Stimulated activated naive CD4-positive, alpha-beta T cell treated with Interleukin-2 at 50 U/mL for 16 hours (primary cell): ENCODE results near the gene CHST1.

ENCODE experiments used
- DNase-seq: peaks from one replicate; lab custom pipeline; 2025; lab: John Stamatoyannopoulos, UW

Gene CHST1

DNA sequence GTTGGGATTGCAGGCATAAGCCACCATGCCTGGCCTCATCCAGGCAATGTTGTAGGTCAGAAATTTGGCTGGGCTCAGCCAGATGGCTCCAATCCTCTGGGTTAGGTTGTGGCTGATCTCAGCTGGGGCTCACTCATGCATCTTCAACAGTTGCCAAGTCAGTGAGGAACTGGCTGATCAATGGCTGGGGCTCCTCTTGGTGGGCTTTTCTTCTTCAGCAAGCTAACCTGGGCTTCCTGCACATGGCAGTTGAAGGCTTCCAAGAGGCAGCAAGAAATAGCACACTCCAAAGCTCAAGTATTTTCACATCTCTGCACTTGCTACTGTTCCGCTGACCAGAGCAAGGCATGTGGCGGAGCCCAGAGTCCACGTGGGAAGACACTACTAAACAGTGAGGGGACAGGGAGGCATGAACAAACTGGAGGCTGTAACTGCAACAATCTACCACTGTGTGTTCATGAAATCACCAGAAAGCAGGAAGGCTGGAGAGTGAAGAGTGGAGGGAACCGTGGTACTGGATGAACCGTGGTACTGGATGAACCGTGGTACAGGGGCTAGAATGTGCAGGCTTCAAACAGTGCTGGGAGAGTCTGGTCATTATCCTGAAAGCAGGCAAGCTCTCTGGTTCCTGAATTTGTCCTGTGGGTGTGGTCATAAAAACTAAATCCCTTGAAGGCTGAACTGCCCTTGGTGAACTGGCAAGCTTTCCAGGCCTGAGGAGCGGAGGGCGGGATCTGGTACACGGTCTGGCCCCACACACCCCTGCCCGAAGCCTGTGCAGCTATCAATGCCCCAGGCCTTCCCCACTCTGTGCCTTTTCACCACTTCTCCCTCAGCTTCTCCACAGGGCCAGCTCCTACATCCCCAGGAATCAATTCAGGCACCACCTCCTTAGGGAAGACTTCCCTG lies 20.2 kb downstream of the CHST1 start:
- no peak for DNase-seq

DNA sequence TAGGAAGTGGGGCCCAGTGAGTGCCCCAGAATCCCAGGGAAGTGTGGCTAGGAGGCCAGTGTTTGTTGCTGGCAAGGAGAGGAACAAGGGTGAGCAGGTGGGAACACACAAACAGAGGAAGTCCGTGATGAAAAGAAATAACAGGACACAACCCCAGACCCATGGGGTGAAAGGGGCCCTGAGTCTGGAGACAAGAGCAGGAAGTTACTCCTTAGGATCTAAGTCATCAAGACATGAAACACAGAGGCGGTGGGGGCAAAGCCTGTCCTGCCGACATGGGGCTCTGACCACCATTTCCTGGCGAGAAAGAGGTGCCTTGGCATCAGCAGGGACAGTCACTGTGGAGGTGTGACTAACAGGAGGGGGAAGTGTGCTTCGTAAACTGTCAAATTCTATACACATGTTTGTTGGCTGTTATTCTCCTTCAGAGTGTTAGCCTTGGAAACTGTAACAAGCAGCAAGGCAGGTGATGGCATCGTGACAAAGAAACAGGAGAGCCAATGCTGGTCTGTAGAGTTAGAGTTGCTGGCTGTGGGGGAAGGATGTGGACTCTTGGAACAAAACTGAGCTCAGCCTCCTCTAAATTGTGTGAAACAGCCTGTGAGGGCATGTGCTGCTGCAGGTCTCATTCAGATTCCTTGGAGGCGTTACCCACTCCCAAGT lies 21.7 kb downstream of the CHST1 start:
- no peak for DNase-seq

DNA sequence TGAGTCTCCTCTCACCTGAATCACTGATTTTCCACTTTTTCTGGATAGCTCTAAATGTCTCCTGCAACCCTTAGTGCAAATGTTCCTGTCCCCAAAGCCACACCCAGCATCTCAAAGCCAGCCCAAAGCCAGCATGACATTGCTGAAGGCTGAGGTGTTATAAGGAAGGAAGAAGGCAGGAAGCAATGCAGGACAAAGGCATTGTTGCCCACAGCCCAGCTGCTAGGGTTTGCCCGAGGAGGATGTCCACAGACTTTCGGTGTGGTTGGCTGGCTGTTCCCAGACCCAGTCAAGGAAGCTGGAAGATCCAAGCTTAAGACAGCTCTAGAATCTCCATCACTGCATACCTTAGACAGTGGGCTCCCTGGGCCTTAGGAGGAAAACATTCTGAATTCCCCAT lies 23.5 kb downstream of the CHST1 start:
- DNase-seq, result no peak

DNA sequence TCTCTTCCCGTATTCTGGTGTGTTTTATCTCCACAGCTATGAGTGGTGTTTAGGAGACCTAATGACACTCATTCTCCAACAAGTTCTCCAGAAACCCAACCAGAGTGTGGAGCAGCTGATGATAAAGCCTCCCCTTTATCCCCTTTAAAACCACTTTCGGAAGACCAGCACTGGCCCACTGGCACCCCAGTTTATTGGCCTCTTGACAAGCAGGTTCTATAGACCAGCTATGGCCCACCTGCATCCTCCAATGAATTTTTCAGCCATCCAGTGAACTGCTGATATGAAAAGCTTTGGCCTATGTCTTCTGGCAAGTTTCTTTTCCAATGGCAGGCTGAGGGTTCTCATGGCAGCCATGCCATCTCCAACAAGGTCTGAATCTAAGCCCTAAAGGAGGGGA lies 27.4 kb downstream of the CHST1 start:
- no peak for DNase-seq

DNA sequence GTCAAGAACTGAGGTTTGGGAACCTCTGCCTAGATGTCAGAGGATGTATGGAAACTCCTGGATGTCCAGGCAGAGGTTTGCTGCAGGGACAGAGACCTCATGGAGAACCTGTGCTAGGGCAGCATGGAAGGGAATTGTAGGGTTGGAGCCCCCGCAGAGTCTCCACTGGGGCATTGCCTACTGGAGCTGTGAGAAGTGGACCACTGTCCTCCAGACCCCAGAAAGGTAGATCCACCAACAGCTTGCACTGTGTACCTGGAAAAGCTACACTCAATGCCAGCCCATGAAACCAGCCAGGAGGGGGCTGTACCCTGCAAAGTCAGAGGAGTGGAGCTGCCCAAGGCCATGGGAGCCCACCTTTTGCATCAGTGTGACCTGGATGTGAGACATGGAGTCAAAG lies 29.5 kb downstream of the CHST1 start:
- DNase-seq, result no peak

DNA sequence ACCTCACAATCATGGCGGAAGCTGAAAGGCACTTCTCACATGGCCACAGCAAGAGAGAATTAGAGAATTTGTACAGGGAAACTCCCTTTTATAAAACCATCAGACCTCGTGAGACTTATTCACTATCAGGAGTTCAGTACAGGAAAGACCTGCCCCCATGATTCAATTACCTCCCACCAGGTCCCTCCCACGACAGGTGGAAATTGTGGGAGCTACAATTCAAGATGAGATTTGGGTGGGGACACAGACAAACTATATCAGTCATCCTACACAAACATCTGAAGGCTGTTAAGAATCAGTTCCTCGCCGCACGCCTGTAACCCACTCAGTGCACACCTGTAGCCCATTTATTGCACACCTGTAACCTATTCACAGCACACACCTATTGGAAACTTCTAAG lies 39.8 kb downstream of the CHST1 start:
- no peak for DNase-seq

DNA sequence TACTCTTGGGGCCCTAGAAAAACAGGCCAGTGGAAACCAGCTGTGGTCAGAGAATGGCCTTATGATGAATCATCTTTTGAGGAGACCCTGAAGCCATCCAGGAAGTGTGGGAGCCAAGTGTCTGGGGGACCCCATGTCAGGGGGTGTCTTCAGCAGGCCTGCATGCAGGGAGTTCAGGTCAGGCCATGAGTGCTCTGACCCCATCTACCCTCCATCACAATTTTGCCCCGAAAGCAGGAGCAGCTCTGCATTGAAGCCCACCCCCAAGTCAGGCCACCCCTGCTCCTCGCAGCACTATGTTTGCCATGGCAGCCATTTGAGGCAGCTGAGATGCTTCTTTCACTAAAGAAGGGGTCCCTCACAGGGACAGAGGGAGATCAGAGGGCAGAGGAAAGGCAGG lies 41.3 kb downstream of the CHST1 start:
- DNase-seq, result no peak

DNA sequence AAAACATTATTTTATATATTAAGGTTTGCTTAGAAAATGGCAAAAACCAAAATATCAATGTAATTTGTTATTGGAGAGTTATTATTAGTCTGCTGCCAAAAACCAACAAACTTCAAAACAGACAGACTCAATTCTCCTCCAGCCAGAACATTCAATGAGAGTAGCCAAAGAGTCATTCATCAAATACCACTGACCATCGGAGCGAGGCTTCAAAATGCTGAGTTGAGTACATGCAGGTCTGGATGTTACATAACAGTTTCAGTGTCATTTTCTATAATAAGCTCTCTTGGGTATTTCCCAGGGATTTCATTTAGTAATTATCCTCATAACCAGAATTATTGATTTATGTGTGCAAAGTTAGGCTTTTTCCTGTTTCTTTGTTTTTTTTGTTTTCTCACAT lies 42.6 kb downstream of the CHST1 start:
- DNase-seq, result no peak

DNA sequence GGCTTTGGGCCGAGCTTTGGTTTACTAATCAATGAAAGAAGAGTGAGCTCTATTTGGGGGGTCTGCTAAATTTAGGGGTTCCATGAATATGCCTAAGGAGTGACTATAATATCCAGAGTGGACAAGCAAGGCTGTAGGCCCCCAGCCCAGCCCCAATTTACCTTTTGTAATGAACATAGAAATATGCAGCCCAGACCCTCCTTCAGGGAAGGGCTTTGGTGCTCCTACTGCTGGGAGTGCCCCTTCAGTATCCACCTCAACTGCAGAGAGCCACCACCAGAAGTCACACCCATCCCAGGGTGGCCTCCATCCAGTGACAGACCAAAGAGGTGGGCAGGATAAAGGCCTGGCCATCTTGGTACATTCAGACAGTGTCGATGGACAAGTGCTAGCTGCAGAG lies 43.1 kb downstream of the CHST1 start:
- DNase-seq, result no peak

DNA sequence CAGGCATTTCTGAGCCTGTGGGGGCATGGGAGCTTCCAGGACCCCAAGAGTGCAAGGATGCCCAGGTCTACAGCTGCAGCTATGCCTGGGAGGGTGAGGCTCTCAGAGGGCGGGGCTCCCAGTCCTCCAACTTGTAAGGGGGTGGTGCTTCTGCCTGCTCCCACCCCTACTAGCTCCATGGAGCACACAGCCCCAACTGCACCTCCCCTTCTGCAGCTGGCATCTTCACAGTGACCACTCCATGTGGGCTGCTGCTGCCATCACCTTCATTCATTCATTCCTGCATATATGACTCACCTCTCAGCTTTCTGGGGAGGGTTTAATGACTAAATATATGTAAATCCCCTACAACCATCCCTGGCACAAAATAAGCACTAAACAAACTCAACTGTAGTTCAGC lies 43.8 kb downstream of the CHST1 start:
- DNase-seq, result no peak

DNA sequence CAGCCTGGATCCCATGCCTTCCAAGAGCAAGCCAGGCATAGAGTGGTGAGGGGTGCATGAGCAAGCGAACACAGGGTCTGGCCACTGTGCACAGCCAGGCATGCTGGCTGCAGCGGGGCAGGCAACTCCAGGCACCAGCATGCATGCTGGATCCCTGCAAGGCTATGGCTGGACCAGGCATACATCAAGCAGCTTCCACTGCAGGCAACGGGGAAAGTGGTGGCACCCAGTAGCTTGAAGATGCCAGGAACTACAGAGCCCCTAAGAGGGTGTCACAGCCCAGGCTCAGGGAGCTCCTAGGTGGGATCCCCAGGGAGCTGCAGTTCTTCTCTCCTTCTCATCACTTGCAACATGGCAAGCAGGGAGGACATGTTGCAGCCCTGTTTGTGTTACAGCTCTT lies 45.2 kb downstream of the CHST1 start:
- DNase-seq, result no peak

DNA sequence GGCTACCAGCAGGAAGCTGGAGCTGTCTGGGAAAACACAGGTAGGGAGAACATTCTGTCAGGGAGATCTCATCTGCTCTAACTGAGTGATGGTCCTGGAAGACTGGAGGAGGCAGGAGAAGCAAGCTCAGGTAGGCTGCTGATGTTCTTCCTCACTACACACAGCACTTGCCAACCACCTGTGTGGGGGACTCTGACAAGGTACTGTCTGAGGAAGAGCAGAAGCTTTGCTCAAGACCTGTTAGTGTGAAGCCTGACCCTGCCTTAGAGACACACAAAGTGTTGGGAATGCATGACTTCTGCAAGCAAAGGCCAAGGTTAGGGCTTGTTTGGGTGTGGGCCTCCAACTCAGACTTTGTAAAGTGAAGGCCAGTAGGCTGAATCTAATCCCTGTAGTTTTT lies 46.5 kb downstream of the CHST1 start:
- DNase-seq, result no peak

DNA sequence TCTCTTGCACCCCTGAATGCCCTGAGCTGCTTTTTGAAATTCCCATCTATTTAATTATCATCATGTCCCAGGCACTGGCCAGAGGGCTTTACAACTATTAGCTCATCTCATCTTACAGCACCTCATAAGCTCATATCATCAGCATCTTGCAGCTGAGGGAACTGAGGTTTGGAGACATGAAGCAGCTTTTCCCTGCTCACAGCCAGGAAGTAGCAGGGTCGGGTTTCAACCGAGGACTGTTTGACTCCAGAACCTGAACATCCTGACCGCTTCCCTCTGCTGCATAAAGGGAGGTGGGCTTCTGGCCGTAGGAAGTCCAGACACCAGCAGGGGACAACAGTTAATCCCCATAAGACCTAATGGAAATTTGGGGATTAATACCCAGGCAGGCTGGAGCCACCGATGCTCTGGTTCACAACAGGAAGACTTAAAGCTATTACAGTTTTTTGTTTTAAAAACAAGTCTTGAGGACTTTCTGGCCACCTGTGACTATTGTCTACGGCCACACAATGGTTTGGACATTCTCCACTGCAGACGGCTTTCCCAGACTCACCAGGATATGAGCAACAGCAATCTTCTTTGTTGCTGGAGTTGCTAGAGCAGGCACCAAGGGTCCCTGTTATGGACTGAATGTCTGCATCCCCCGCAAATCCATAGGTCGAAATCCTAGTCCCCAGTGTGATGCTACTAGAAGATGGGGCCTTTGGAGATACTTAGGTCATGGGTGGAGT lies 47.4 kb downstream of the CHST1 start:
- no peak for DNase-seq

DNA sequence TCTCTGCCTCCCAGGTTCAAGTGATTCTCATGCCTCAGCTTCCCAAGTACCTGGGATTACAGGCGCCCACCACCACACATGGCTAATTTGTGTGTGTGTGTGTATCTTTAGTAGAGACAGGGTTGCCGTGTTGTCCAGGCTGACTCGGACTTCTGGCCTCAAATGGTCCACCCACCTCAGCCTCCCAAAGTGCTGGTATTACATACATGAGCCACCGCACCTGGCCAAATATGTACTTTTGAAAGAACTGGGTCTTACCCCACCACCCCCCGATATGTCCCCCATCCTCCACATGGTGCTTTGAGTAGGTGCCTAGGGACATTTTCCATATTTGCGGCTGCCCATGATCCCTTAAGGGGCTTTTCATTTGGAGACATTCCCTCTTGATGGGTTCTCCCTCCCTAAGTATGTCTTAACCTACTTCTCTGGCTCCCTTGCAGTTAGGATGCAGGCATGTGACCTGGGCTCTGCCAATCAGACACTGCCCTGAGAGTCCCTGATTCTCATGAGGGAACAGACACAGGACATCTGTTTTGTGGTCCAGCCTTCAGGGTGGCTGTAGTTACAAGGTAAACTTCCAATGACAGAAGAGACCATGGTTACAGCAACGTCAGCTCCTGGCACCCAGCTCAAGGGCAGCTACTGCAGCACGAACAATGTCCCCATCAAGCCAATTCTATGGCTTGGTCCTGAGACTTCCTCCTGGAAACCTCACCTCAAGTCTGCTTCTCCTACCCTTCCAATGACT lies 48.4 kb downstream of the CHST1 start:
- DNase-seq, result no peak

DNA sequence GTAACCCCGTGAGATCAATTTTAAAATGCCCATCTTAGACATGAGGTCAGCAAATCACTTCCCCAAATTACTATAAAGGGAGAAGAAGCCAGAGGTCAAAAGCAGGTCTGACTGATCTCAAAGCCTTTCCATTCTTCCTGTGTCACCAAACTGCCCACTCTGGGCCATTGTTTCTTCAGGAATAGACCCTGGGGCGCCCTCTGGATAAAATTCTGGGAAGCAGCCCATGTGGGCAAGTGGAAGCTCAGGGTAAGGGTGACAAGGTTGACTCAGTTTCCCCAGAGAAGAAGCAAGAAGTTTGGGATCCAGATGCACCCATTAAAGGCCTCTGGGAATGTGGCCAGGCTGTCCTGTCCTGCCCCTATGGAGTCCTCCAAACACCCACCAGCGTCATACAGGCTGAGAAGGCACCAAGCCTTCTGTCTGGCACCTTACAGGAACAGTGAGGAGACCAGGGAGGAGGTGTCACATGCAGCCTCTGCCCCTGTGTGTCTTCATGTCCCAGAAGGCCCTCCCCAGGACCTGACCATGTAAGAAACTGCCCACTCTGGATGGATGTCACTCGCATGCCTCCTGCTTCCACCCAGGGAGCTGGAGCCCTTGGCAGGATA lies 50.1 kb downstream of the CHST1 start:
- DNase-seq, result no peak

DNA sequence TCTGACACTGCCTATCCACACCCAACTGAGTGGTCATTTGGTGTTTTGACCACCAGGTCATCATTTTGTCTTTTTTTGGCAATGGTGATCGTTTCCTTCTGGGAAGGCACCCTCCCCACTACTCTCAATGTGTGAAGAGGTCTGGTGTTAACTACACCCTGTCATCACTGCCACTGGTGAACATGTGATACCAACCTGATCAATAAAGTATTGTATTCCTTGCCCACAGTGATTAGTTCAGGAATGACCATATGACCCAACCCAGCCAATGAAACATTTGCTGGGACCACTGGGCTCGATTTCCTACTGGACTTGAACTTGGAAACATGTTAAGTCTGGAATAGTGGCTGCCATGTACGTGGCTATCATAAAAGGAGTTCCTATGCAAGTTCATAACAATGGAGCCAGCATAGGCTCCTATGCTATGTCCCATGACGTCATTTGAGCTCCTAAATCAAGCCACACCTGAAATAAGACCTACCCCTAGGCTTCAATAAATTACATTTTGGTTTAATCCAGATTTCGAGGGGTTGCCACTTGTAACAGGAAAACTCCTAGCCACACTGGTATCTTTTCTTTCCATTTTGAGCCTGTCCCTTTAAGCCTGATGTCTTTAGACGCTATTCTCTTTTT lies 51.1 kb downstream of the CHST1 start:
- DNase-seq, result no peak

DNA sequence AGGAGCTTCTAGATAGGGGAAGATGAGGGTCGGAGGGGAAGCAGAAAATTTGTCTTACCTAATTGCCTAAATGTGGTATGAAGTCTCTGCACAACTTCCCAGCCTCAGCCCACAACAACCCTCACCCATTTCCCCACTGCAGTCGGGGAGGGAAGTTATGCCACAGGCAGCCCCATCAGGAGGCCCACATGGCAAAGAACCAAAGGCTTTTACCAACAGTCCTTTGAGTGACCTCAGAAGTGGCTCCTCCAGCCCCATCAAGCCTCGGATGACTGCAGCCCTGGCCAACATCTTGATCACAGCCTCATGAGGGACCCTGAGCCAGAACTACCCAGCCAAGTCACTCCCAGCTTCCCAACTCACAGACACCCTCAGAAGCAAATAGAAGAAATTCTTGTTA lies 54.8 kb downstream of the CHST1 start:
- DNase-seq, result no peak

DNA sequence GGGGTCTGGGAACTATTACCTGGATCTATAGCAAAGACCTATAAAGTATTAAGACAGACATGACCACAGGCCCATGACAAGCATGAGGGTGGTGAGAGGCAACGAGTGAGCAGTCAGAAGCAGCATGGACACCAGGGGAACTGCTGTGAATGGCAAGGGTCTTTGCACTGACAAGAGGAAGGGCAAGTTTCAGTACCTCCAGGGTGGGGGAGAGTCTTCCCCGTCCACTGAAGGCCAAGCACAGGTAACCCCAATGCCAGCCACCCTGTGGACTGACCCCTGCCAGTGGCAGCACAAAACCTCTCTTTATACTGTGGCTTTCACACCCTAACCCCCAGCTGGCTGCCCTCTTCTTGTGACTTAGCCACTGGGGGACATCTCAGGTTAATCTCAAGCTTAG lies 55.5 kb downstream of the CHST1 start:
- no peak for DNase-seq

DNA sequence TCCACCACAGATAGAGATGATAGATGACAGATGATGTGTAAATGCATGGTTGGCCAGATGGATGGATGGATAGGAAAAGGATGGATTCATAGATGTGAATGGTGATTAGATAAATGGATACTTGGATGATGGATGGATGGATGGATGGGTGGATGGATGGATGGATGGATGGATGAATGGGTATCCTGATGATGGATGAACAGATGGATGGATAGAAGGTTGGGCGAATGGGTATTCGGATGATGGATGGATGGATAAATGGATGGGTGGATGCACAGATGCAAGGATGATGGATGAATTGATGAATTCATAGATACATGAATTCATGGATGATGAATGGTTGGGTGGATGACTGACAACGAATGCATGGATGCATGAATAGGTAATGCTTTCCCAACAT lies 56.1 kb downstream of the CHST1 start:
- DNase-seq, result no peak

DNA sequence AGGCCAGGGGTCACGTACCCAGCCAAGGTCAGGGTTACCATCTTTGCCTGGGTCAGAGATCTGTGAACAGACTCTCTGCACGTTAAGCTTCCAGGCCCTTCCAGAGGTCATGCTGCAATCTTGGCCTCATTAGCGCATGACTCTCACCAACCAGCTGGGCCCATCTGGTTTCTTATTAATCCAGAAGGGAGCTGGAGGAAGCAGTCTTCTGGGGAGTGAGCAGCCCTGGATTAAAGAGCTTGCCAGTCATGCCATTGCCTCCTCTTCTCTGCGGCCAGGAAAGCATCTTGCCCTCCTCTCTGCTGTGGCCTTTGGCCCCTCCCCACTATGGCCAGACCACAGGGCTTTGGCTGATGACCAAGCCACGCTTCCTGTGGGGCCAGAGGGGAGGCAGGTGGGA lies 57.4 kb downstream of the CHST1 start:
- no peak for DNase-seq

DNA sequence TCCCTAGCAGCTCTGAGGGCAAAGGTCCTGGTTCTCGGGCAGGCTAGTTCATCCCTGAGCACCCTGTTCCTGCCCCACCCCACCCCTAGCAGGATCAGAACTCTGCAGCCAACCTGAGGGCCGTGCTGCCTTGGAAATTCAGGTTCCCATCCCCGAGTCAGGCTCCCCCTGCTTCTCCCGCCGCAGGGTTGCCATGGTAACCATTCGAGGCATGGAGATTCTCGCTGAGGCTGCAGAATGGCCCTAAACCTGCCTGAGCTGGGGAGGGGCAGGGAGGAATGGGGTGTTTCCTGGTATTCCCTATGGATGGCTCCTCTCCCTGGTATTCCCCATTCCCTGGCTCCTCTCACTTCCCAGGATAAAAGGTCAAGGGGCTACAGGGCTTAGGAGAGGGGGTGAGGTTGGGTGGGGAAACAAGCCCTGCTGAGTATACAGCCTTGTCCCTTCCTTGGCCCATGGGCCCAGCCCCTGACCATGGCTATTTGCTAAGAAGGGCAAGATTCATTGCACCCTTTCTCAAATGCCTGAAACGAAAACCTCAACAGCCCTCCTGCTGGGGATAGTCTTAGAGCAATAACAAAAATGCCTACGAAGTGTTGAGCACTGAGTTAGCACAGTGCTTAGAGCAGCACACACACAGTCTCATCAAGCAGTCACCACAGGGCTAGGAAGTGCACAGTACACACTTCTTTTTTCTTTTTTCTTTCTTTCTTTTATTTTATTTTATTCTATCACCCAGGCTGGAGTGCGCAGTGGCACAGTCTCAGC lies 58.7 kb downstream of the CHST1 start:
- DNase-seq, result no peak
